Measurements from ENCODE around the gene GTPBP6.

- TF ChIP-seq CTCF (IDR thresholded peaks at IDR 0.05; ENCODE audit: insufficient read depth, low read length, poor library complexity, severe bottlenecking) = no peak
- no peak for TF ChIP-seq EZH2phosphoT487 (conservative IDR thresholded peaks at IDR 0.05; ENCODE audit: low read length)
These were observed 33.6 kb upstream of the GTPBP6 start for GRCh38 chrX:352181-352580.

All from SU-DHL-6 (cell line).